Mesodermal cell (in vitro differentiated cells): ENCODE measurements around the gene GRIA3.
"Not testable (repeated sequence)": the region's sequence is repeated elsewhere in the genome, so short reads cannot be mapped to it uniquely, and the experiment has no call there.

Source experiments
- H3K27ac ChIP-seq: 2 replicates; pipeline ENCODE4 v1.7.0; 2013; ENCODE audit warnings: mild to moderate bottlenecking, low read depth, low read length, moderate library complexity; ENCODE audit not compliant: severe bottlenecking
- H3K36me3 ChIP-seq: 2 replicates; pipeline ENCODE4 v1.7.1; 2013; ENCODE audit warnings: mild to moderate bottlenecking, low read length, moderate library complexity; ENCODE audit not compliant: control insufficient read depth, insufficient read depth
- H3K4me1 ChIP-seq: one replicate; pipeline ENCODE4 v1.7.1; 2013; ENCODE audit warnings: mild to moderate bottlenecking, low read length; ENCODE audit not compliant: insufficient read depth, control insufficient read depth, poor library complexity, severe bottlenecking
- H3K4me3 ChIP-seq: 2 replicates; pipeline ENCODE4 v1.7.0; 2013; ENCODE audit warnings: low read length, control low read depth, mild to moderate bottlenecking; ENCODE audit not compliant: insufficient read depth, poor library complexity, severe bottlenecking; ENCODE audit errors: extremely low read depth
- H3K9me3 ChIP-seq: 2 replicates; pipeline ENCODE4 v1.7.1; 2013; ENCODE audit warnings: mild to moderate bottlenecking, low read length, moderate library complexity; ENCODE audit not compliant: control insufficient read depth
- WGBS, 2 experiments: methylation state at CpG; one replicate each; pipeline ENCODE4 v1.1.5; 2013; ENCODE audit warnings: missing lambda C conversion rate in 2 of 2; ENCODE audit not compliant: insufficient coverage in 2 of 2; 5-methylcytosine and 5-hydroxymethylcytosine counted together

GRIA3 gene

DNA sequence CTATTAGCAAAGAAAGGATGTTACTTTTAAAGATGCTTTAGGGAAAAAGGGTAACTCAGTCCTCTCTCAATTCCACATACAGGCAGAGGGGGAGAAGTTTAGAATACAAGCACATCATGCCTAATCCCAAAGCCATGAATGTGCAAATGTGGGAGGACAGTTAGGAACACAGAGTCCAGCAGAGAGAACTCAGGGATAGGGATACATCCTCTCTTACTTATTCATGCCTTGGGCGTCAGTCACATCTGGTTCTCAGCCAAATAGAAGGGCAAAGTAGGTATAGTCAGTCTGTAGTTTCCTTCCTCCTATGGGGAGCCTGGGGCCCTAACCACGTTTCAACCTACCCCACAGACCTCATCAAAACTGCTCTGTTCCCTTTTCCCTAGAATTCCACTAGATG is 87.8 kb downstream of the GRIA3 start:
- Histone ChIP-seq H3K36me3 (no peaks in the 10 kb centered on the region), H3K4me3 (no peak overlapping the region), H3K27ac (no peak overlapping the region), H3K9me3 (no peaks in the 10 kb centered on the region), H3K4me1 (no peaks in the 10 kb centered on the region)
- WGBS, 2 experiments, result no CpG with 5 or more reads among the region's 2 CpGs

DNA sequence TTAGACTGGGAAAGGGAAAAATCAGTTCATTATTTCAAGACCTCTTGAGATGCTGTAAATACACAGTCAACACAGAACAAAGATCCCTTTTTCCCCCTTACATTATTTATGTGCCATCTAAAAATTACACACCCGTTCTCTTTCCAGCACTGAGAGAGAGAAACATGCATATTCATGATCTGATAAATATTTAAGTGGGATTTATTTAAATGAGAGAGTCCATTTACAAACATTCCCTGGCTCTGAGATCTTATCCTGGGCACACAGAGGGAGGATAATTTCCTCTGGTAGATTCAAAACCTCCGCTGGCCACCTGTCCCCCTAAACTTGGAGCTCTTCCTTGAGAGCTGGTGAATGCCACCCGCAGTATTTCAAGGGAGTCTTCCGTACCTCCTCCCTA is 88.6 kb downstream of the GRIA3 start:
- no peaks in the 10 kb centered on the region for H3K9me3 ChIP-seq
- no peak overlapping the region for H3K27ac ChIP-seq
- no peaks in the 10 kb centered on the region for H3K4me1 ChIP-seq
- no peaks in the 10 kb centered on the region for H3K36me3 ChIP-seq
- no peak overlapping the region for H3K4me3 ChIP-seq
- 83% methylated on average over 1 of the region's 4 CpGs; no CpG with 5 or more reads in 1 of the 2 experiments for WGBS, 2 experiments

DNA sequence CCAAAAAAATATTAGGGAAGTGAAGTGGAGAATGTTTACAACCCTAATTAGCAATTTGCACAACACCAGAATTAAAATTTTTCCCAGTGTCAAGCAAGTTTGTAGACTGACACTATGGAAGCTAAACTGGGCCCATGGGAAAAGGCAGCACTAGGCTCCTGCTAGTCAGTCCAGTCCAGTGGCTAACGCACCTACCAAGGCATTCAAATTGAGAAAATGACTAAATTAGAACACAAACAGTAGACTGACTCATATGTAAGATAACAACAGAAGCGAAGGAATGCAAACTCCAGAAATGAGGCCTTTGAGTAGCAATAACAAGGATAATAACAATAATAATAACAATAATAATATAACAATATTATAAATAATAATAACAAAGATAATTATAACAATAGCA is 90.7 kb downstream of the GRIA3 start:
- Histone ChIP-seq H3K27ac (no peak overlapping the region), H3K4me1 (no peaks in the 10 kb centered on the region), H3K36me3 (no peaks in the 10 kb centered on the region), H3K4me3 (no peak overlapping the region), H3K9me3 (no peaks in the 10 kb centered on the region)
- no CpG with 5 or more reads among the region's 2 CpGs for WGBS, 2 experiments

DNA sequence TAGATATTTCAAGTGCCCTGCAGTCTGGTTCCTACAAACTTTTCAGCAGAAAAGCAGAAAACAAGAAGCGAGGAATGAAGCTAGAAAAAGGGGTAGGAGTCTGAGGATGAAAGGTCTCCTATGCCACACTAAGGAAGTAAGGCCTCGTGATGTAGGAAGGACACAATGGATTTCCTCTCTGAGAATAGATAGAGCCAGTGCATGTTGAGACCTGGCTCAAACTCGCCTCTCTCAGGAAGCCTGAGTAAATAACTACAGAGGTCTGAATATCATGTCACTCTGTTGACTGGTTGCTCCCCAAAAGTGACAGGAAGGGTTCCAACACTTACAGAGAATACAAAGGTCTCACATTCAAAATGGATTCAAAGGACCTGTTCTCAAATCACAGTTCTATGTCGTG is 93.3 kb downstream of the GRIA3 start:
- Histone ChIP-seq H3K4me1 (no peaks in the 10 kb centered on the region), H3K27ac (no peak overlapping the region), H3K9me3 (no peaks in the 10 kb centered on the region), H3K4me3 (no peak overlapping the region), H3K36me3 (no peaks in the 10 kb centered on the region)
- WGBS, 2 experiments, result 92% methylated on average over 2 of the region's 4 CpGs; no CpG with 5 or more reads in 1 of the 2 experiments

DNA sequence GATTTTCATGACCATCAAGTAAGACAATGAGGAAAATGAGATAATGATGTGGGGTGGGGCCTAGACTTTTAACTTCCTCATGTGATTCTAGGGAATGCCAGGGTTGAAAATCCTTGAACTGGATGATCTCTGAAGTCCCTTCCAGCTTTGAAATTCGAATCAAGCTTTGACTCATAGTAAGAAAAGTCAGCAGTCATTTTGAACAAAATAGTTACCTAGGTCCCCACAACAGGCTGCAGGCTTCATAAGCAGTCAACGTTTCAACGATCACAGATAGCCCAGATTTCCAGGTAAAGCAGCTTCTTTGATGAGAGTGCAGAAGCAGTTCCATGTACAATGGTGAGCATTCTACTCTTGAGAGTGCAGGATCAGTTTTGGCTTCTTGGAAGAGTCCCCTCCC is 93.7 kb downstream of the GRIA3 start:
- no peak overlapping the region for H3K4me3 ChIP-seq
- no peaks in the 10 kb centered on the region for H3K9me3 ChIP-seq
- no peaks in the 10 kb centered on the region for H3K36me3 ChIP-seq
- 89% methylated on average over 1 of the region's 3 CpGs; no CpG with 5 or more reads in 1 of the 2 experiments for WGBS, 2 experiments
- H3K27ac ChIP-seq, result no peak overlapping the region
- H3K4me1 ChIP-seq, result no peaks in the 10 kb centered on the region

- WGBS, 2 experiments, result 83% methylated on average over 1 to 3 of the region's 5 CpGs
- Histone ChIP-seq H3K9me3 (no peaks in the 10 kb centered on the region), H3K4me1 (no peaks in the 10 kb centered on the region), H3K4me3 (no peak overlapping the region), H3K27ac (no peak overlapping the region), H3K36me3 (no peaks in the 10 kb centered on the region)
These were observed 98.2 kb downstream of the GRIA3 start for GRCh38 chrX:123282241-123282640.

DNA sequence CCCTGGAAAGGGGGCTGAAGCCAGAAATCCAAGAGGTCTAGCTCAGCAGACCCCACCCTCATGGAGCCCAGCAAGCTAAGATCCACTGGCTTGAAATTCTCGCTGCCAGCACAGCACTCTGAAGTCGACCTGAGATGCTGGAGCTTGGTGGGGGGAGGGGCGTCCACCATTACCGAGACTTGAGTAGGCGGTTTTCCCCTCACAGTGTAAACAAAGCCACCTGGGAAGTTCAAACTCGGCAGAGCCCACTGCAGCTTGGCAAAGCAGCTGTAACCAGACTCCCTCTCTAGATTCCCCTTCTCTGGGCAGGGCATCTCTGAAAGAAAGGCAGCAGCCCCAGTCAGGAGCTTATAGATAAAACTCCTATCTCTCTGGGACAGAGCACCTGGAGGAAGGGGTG is 99.3 kb downstream of the GRIA3 start:
- H3K27ac ChIP-seq, H3K36me3 ChIP-seq, H3K9me3 ChIP-seq, H3K4me3 ChIP-seq, H3K4me1 ChIP-seq: not testable (repeated sequence)
- WGBS, 2 experiments, result no CpG with 5 or more reads among the region's 6 CpGs

- Histone ChIP-seq H3K27ac (no peak overlapping the region), H3K4me3 (no peak overlapping the region), H3K9me3 (no peaks in the 10 kb centered on the region), H3K36me3 (no peaks in the 10 kb centered on the region), H3K4me1 (no peaks in the 10 kb centered on the region)
- no CpG with 5 or more reads among the region's 3 CpGs for WGBS, 2 experiments
These were observed 107.5 kb downstream of the GRIA3 start for GRCh38 chrX:123291623-123292022.

- no peak overlapping the region for H3K4me3 ChIP-seq
- H3K36me3 ChIP-seq, result no peaks in the 10 kb centered on the region
- WGBS, 2 experiments, result no CpG with 5 or more reads among the region's 1 CpG
- H3K4me1 ChIP-seq, result no peaks in the 10 kb centered on the region
- H3K9me3 ChIP-seq, result no peaks in the 10 kb centered on the region
- H3K27ac ChIP-seq, result no peak overlapping the region
These were observed 113.9 kb downstream of the GRIA3 start for GRCh38 chrX:123298026-123298425.

GRCh38 chrX:123303429-123303828 is 119.4 kb downstream of the GRIA3 start:
- no peaks in the 10 kb centered on the region for H3K9me3 ChIP-seq
- no peaks in the 10 kb centered on the region for H3K4me1 ChIP-seq
- H3K4me3 ChIP-seq, result no peak overlapping the region
- 80 to 93% methylated on average over 1 to 2 of the region's 2 CpGs for WGBS, 2 experiments
- H3K27ac ChIP-seq, result no peak overlapping the region
- no peaks in the 10 kb centered on the region for H3K36me3 ChIP-seq

DNA sequence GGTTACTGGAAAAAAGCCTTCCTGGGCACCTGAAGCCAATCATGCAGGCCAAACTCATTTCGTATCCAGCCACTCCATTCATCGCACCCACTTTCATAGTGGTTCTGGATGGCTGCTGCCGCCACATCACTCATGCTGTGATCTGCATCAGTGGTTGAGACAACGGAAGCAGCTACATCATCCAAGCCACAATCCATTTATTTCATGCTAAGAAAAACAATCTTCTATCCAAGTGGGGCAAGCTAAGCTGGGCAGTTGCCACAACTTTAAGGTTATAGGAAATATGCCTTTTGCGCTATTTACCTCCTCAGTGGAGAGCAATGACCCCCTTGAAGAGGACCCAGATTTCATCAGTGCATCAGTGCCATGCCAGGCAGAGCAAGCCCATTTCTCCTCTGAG is 124.6 kb downstream of the GRIA3 start:
- Histone ChIP-seq H3K4me1 (no peaks in the 10 kb centered on the region), H3K27ac (no peak overlapping the region), H3K4me3 (no peak overlapping the region), H3K9me3 (no peaks in the 10 kb centered on the region), H3K36me3 (no peaks in the 10 kb centered on the region)
- 86 to 91% methylated on average over 2 to 3 of the region's 5 CpGs for WGBS, 2 experiments

- no peaks in the 10 kb centered on the region for H3K9me3 ChIP-seq
- no peak overlapping the region for H3K27ac ChIP-seq
- no peaks in the 10 kb centered on the region for H3K36me3 ChIP-seq
- H3K4me1 ChIP-seq, result no peaks in the 10 kb centered on the region
- no peak overlapping the region for H3K4me3 ChIP-seq
These were observed 126.0 kb downstream of the GRIA3 start for GRCh38 chrX:123310112-123310511.
